Mammary epithelial cell (primary cell): ENCODE data around the gene SMG9.

Experiments used
- EZH2 ChIP-seq: IDR thresholded peaks from 2 replicates; pipeline ENCODE4 v1.6.1; 2012; ENCODE audit warnings: low read length, inconsistent platforms, borderline replicate concordance
- TF ChIP-seq, protein P1 (sequence below), 2 donors: IDR thresholded peaks in 1 of 2; conservative IDR thresholded peaks in 1 of 2; 2 replicates each; pipeline ENCODE4 v1.5.1; 2011 to 2012; ENCODE audit warnings: inconsistent platforms in 2 of 2, low read length in 2 of 2, mild to moderate bottlenecking in 2 of 2, control low read depth in 1 of 2, low read depth in 1 of 2; ENCODE audit not compliant: insufficient read depth in 1 of 2; ENCODE audit errors: extremely low read depth in 1 of 2

DNA sequence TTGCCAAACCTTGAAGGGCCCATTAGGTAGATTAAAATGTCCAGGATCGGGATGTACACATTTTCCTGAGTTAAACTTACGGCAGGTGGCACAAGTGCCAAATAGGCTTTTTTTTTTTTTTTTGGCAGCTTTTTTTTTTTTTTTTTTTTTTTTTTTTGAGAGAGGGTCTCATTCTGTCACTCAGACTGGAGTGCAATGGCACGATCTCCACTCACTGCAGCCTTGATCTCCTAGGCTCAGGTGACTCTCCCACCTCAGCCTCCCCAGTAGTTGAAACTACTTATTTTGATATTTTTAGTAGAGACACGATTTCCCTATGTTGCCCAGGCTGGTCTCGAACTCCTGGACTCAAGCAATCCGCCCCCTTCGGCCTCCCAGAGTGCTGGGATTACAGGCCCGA is 29.9 kb downstream of the SMG9 start:
- TF ChIP-seq, protein P1, sequence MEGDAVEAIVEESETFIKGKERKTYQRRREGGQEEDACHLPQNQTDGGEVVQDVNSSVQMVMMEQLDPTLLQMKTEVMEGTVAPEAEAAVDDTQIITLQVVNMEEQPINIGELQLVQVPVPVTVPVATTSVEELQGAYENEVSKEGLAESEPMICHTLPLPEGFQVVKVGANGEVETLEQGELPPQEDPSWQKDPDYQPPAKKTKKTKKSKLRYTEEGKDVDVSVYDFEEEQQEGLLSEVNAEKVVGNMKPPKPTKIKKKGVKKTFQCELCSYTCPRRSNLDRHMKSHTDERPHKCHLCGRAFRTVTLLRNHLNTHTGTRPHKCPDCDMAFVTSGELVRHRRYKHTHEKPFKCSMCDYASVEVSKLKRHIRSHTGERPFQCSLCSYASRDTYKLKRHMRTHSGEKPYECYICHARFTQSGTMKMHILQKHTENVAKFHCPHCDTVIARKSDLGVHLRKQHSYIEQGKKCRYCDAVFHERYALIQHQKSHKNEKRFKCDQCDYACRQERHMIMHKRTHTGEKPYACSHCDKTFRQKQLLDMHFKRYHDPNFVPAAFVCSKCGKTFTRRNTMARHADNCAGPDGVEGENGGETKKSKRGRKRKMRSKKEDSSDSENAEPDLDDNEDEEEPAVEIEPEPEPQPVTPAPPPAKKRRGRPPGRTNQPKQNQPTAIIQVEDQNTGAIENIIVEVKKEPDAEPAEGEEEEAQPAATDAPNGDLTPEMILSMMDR (conservative IDR thresholded peaks at IDR 0.05 in 1 of 2, IDR thresholded peaks at IDR 0.05 in 1 of 2; ENCODE audit: extremely low read depth in 1 of 2, insufficient read depth in 1 of 2, low read depth in 1 of 2, low read length in 2 of 2), result no peak
- no peak for TF ChIP-seq EZH2
